ENCODE data around the gene CNOT8.
A peak's percentile ranks its signal among the peaks of the same experiment; 100 is the strongest.
"Not testable (repeated sequence)": the region's sequence is repeated elsewhere in the genome, so short reads cannot be mapped to it uniquely, and the experiment has no call there.

CNOT8 gene

GRCh38 chr5:154835701-154836052 is 22.8 kb upstream of the CNOT8 start:
- DNase-seq (ENCODE audit: low spot score), result not testable (repeated sequence)

GRCh38 chr5:154836225-154836624 is 22.2 kb upstream of the CNOT8 start:
- no peak for DNase-seq (ENCODE audit: low spot score)

GRCh38 chr5:154837009-154837901 is 21.2 kb upstream of the CNOT8 start:
- no peak for DNase-seq (ENCODE audit: low spot score)

- DNase-seq (ENCODE audit: low spot score), result no peak
Measured at GRCh38 chr5:154840435-154841272, 17.8 kb upstream of the CNOT8 start.

- DNase-seq (ENCODE audit: low spot score), result no peak
Measured at GRCh38 chr5:154841273-154841661, 17.2 kb upstream of the CNOT8 start.

- no peak for DNase-seq (ENCODE audit: low spot score)
Measured at GRCh38 chr5:154842689-154843530, 15.5 kb upstream of the CNOT8 start.

GRCh38 chr5:154844809-154845208 is 13.6 kb upstream of the CNOT8 start:
- DNase-seq (ENCODE audit: low spot score), result no peak

GRCh38 chr5:154849264-154849785 is 9.1 kb upstream of the CNOT8 start:
- peak; percentile 62 for DNase-seq (ENCODE audit: low spot score)

- peak; percentile 38 for DNase-seq (ENCODE audit: low spot score)
Measured at GRCh38 chr5:154849791-154850201, 8.6 kb upstream of the CNOT8 start.

GRCh38 chr5:154850255-154851062 is 8.0 kb upstream of the CNOT8 start, which contains the start of gene FAXDC2:
FAXDC2 (minus strand) TSS chr5:154850603; CDS start chr5:154838178, 12,425 bp downstream.
- DNase-seq (ENCODE audit: low spot score), result peak; percentile 90

GRCh38 chr5:154851351-154851750 is 7.1 kb upstream of the CNOT8 start:
- DNase-seq (ENCODE audit: low spot score), result no peak

GRCh38 chr5:154857530-154858296 is 714 bp upstream of the CNOT8 start:
- peak; percentile 96 for DNase-seq (ENCODE audit: low spot score)

GRCh38 chr5:154858972-154859871 is 795 bp downstream of the CNOT8 start:
- DNase-seq (ENCODE audit: low spot score), result no peak

- no peak for DNase-seq (ENCODE audit: low spot score)
Measured at GRCh38 chr5:154860123-154860522, 1.7 kb downstream of the CNOT8 start.

- DNase-seq (ENCODE audit: low spot score), result no peak
Measured at GRCh38 chr5:154860765-154861164, 2.3 kb downstream of the CNOT8 start.

GRCh38 chr5:154861946-154862345 is 3.5 kb downstream of the CNOT8 start:
- DNase-seq (ENCODE audit: low spot score), result no peak

GRCh38 chr5:154862766-154863165 is 4.3 kb downstream of the CNOT8 start:
- DNase-seq (ENCODE audit: low spot score), result no peak

GRCh38 chr5:154863291-154864080 is 5.1 kb downstream of the CNOT8 start:
- DNase-seq (ENCODE audit: low spot score), result no peak
